Gastrocnemius medialis (tissue), 4 donors: ENCODE data around the gene MSMO1.

Experiments used
- CTCF ChIP-seq, 5 experiments: fragments of 450-650 bp in 3 of 5; fragments of 200-600 bp in 2 of 5; sonication (generic) in 2 of 5; IDR thresholded peaks in 4 of 5; conservative IDR thresholded peaks in 1 of 5; 1 replicate in 4 of 5; 2 replicates in 1 of 5; pipeline ENCODE4 v1.5.1; 2016 to 2019; ENCODE audit warnings: antibody characterized with exemption in 5 of 5, mild to moderate bottlenecking in 3 of 5, moderate library complexity in 3 of 5
- POLR2A ChIP-seq, 2 donors: fragments of 450-650 bp; IDR thresholded peaks; one replicate each; pipeline ENCODE4 v1.6.1; 2017; ENCODE audit warnings: antibody characterized with exemption in 2 of 2, mild to moderate bottlenecking in 2 of 2, moderate library complexity in 2 of 2

- TF ChIP-seq CTCF (IDR thresholded peaks at IDR 0.05 in 4 of 5, conservative IDR thresholded peaks at IDR 0.05 in 1 of 5) (no peak), POLR2A (IDR thresholded peaks at IDR 0.05) (no peak)
These were observed 56.2 kb downstream of the MSMO1 start for GRCh38 chr4:165383591-165384073.
